ENCODE data around the gene DOCK4.

GRCh38 chr7:111895049-111895448 is 311.1 kb downstream of the DOCK4 start:
- TF ChIP-seq EZH2 (IDR thresholded peaks at IDR 0.05; ENCODE audit: low read depth, low read length, severe bottlenecking): no peak
- TF ChIP-seq CTCF (IDR thresholded peaks at IDR 0.05; ENCODE audit: control extremely low read depth in 1 of 3, insufficient read depth in 1 of 3, low read depth in 1 of 3, low read length in 3 of 3): no peak
- no peak for TF ChIP-seq KDM1A (IDR thresholded peaks at IDR 0.05; ENCODE audit: borderline replicate concordance, low read length)
- no peak for TF ChIP-seq ZNF274 (IDR thresholded peaks at IDR 0.05; ENCODE audit: borderline replicate concordance, extremely low read depth, low read length)
- no peak for TF ChIP-seq CEBPB (IDR thresholded peaks at IDR 0.05; ENCODE audit: low read depth, low read length)
- no peak for TF ChIP-seq RFX5 (IDR thresholded peaks at IDR 0.05; ENCODE audit: borderline replicate concordance, low read depth, low read length)

All from H1 (cell line).